H1 (cell line): ENCODE results near the gene AHNAK2. TPM values are rescaled to one million over a fixed set of nuclear protein-coding genes. Genes with fewer than 3 reads are reported as not detected.

ENCODE experiments used
- CTCF ChIA-PET: fragments of 300-600 bp; sonication (Branson Sonifier 250); formaldehyde crosslinking; loops from one replicate; lab custom pipeline; 2021; ENCODE audit not compliant: partially characterized antibody; lab: Charles Lee
- POLR2A ChIA-PET: fragments of 300-600 bp; sonication (Branson Sonifier 250); formaldehyde crosslinking; loops from one replicate; lab custom pipeline; 2021; ENCODE audit warnings: inconsistent platforms; ENCODE audit not compliant: partially characterized antibody; lab: Charles Lee
- DNase-seq, 2 experiments: peaks; one replicate each; pipeline versions ENCODE4 v3.0.0 to v3.0.0-alpha.2; 2010 to 2022; ENCODE audit warnings: low spot score in 2 of 2, low read depth in 1 of 2, mixed read lengths in 1 of 2
- FAIRE-seq: peaks from 2 replicates; lab custom pipeline; 2011; peaks lifted over from hg19 to GRCh38; lab: Jason Lieb, UNC
- H2AFZ ChIP-seq: 2 replicates; pipeline ENCODE4 v1.8.1; 2012; ENCODE audit warnings: low read length, inconsistent platforms
- H2AK5ac ChIP-seq: 2 replicates; pipeline ENCODE4 v1.6.1; 2013; ENCODE audit warnings: low read depth, low read length
- H2BK120ac ChIP-seq: replicated peaks from 2 replicates; pipeline ENCODE3; 2013; ENCODE audit warnings: low read depth, low read length, inconsistent platforms
- H2BK12ac ChIP-seq: 2 replicates; pipeline ENCODE4 v1.6.1; 2013; ENCODE audit warnings: low read depth, low read length
- H2BK15ac ChIP-seq: 2 replicates; pipeline ENCODE4 v1.6.1; 2013; ENCODE audit warnings: low read length
- H2BK20ac ChIP-seq: 2 replicates; pipeline ENCODE4 v1.6.1; 2013; ENCODE audit warnings: low read length
- H2BK5ac ChIP-seq: 2 replicates; pipeline ENCODE4 v1.6.1; 2013; ENCODE audit warnings: low read depth, low read length
- H3K14ac ChIP-seq: 2 replicates; pipeline ENCODE4 v1.6.1; 2013; ENCODE audit warnings: inconsistent platforms; ENCODE audit not compliant: insufficient read length
- H3K18ac ChIP-seq: 2 replicates; pipeline ENCODE4 v1.6.1; 2013; ENCODE audit warnings: low read length; ENCODE audit errors: extremely low read depth
- H3K23ac ChIP-seq: 2 replicates; pipeline ENCODE4 v1.6.1; 2013; ENCODE audit warnings: inconsistent platforms; ENCODE audit not compliant: insufficient read length
- H3K23me2 ChIP-seq: 2 replicates; pipeline ENCODE4 v1.6.1; 2013; ENCODE audit warnings: low read depth, low read length
- H3K27ac ChIP-seq: 2 replicates; pipeline ENCODE4 v1.6.1; 2011; ENCODE audit warnings: low read depth, low read length, inconsistent platforms
- H3K27me3 ChIP-seq, 4 experiments: replicated peaks in 1 of 4; 1 replicate in 1 of 4; 2 replicates in 3 of 4; pipeline versions ENCODE4 v1.6.1 to v1.8.1; 2011 to 2013; ENCODE audit warnings: low read length in 3 of 4, mild to moderate bottlenecking in 3 of 4, inconsistent platforms in 2 of 4, mixed read lengths in 2 of 4, moderate library complexity in 1 of 4; ENCODE audit not compliant: control insufficient read depth in 3 of 4, insufficient read depth in 3 of 4; ENCODE audit errors: extremely low read depth in 1 of 4
- H3K36me3 ChIP-seq, 4 experiments: 2 replicates each; pipeline versions ENCODE4 v1.6.1 to v1.8.1; 2011 to 2013; ENCODE audit warnings: mild to moderate bottlenecking in 4 of 4, low read length in 3 of 4, moderate library complexity in 2 of 4, control low read depth in 1 of 4, inconsistent platforms in 1 of 4; ENCODE audit not compliant: insufficient read depth in 4 of 4, control insufficient read depth in 2 of 4
- H3K4ac ChIP-seq: replicated peaks from 2 replicates; pipeline ENCODE3; 2013; ENCODE audit warnings: low read length, low read depth, mixed read lengths, inconsistent platforms; ENCODE audit not compliant: insufficient read length
- H3K4me1 ChIP-seq, 4 experiments: replicated peaks in 1 of 4; 1 replicate in 1 of 4; 2 replicates in 3 of 4; pipeline versions ENCODE4 v1.6.1 to v1.8.1; 2011 to 2013; ENCODE audit warnings: low read length in 3 of 4, inconsistent platforms in 2 of 4, mixed read lengths in 1 of 4; ENCODE audit not compliant: insufficient read depth in 4 of 4, control insufficient read depth in 3 of 4
- H3K4me2 ChIP-seq, 2 experiments: 2 replicates each; pipeline versions ENCODE4 v1.6.1 to v1.8.1; 2011 to 2013; ENCODE audit warnings: low read depth in 2 of 2, low read length in 2 of 2, control low read depth in 1 of 2, inconsistent platforms in 1 of 2, mild to moderate bottlenecking in 1 of 2; ENCODE audit not compliant: insufficient read depth in 1 of 2
- H3K4me3 ChIP-seq, 4 experiments: fragments of 200-600, 300-600 bp in 1 of 4; sonication (generic), shearing (Covaris generic), sonication (Bioruptor Twin) in 1 of 4; 2 replicates each; pipeline versions ENCODE4 v1.5.1 to v1.8.1; 2011 to 2016; ENCODE audit warnings: low read length in 4 of 4, low read depth in 3 of 4, control low read depth in 2 of 4, inconsistent platforms in 2 of 4, mild to moderate bottlenecking in 2 of 4, mixed read lengths in 1 of 4, moderate library complexity in 1 of 4; ENCODE audit not compliant: insufficient read depth in 2 of 4; ENCODE audit errors: extremely low read depth in 1 of 4
- H3K56ac ChIP-seq: replicated peaks from 2 replicates; pipeline ENCODE3; 2013; ENCODE audit warnings: low read depth, mild to moderate bottlenecking, mixed read lengths, low read length, inconsistent platforms; ENCODE audit not compliant: insufficient read length
- H3K79me1 ChIP-seq: 2 replicates; pipeline ENCODE4 v1.6.1; 2013; ENCODE audit warnings: low read depth, low read length, control low read depth
- H3K79me2 ChIP-seq, 2 experiments: 2 replicates each; pipeline versions ENCODE4 v1.6.1 to v1.8.1; 2012 to 2013; ENCODE audit warnings: low read length in 2 of 2, mild to moderate bottlenecking in 2 of 2, inconsistent platforms in 1 of 2; ENCODE audit not compliant: insufficient read depth in 2 of 2, control insufficient read depth in 1 of 2
- H3K9ac ChIP-seq, 4 experiments: replicated peaks in 1 of 4; 1 replicate in 1 of 4; 2 replicates in 3 of 4; pipeline versions ENCODE4 v1.6.1 to v1.8.1; 2011 to 2013; ENCODE audit warnings: low read depth in 3 of 4, low read length in 3 of 4, control low read depth in 2 of 4, mild to moderate bottlenecking in 2 of 4, moderate library complexity in 2 of 4, inconsistent platforms in 1 of 4; ENCODE audit errors: extremely low read depth in 1 of 4
- H3K9me3 ChIP-seq, 2 experiments: 2 replicates each; pipeline versions ENCODE4 v1.6.1 to v1.8.1; 2012 to 2013; ENCODE audit warnings: mild to moderate bottlenecking in 2 of 2, moderate library complexity in 2 of 2, control low read depth in 1 of 2, inconsistent platforms in 1 of 2, low read depth in 1 of 2, low read length in 1 of 2, mixed read lengths in 1 of 2; ENCODE audit not compliant: insufficient read depth in 2 of 2
- H4K20me1 ChIP-seq, 2 experiments: replicated peaks in 1 of 2; 2 replicates each; pipeline versions ENCODE3 to v1.8.1; 2011 to 2013; ENCODE audit warnings: inconsistent platforms in 2 of 2, low read length in 2 of 2, mild to moderate bottlenecking in 1 of 2; ENCODE audit not compliant: insufficient read depth in 2 of 2, control insufficient read depth in 1 of 2
- H4K5ac ChIP-seq: 2 replicates; pipeline ENCODE4 v1.6.1; 2013; ENCODE audit warnings: low read length, low read depth, mixed read lengths, inconsistent platforms; ENCODE audit not compliant: insufficient read length
- H4K8ac ChIP-seq: 2 replicates; pipeline ENCODE4 v1.8.0; 2013; ENCODE audit warnings: mild to moderate bottlenecking, moderate library complexity, low read length, inconsistent platforms; ENCODE audit not compliant: insufficient read depth; ENCODE audit errors: extremely low read depth
- H4K91ac ChIP-seq: replicated peaks from 2 replicates; pipeline ENCODE3; 2013; ENCODE audit warnings: low read length, mixed read lengths, inconsistent platforms; ENCODE audit not compliant: insufficient read length
- JUN ChIP-seq: IDR thresholded peaks from 2 replicates; pipeline ENCODE4 v1.6.1; 2011; ENCODE audit warnings: low read depth, mild to moderate bottlenecking, improper control_type of control experiment, low read length
- KDM1A ChIP-seq: fragments of 200-600, 300-600 bp; sonication (generic); IDR thresholded peaks from 2 replicates; pipeline ENCODE4 v1.7.1; 2016; ENCODE audit warnings: mild to moderate bottlenecking, low read length, borderline replicate concordance
- POLR2A ChIP-seq, 2 experiments: IDR thresholded peaks; 1 replicate in 1 of 2; 2 replicates in 1 of 2; pipeline ENCODE4 v1.6.1; 2011; ENCODE audit warnings: low read depth in 2 of 2, low read length in 2 of 2, mild to moderate bottlenecking in 2 of 2; ENCODE audit errors: control extremely low read depth in 1 of 2
- SRF ChIP-seq: IDR thresholded peaks from 2 replicates; pipeline ENCODE4 v1.6.1; 2011; ENCODE audit warnings: mild to moderate bottlenecking, low read depth, low read length, moderate library complexity
- SUZ12 ChIP-seq: fragments of 200-600 bp; sonication (generic); IDR thresholded peaks from 2 replicates; pipeline ENCODE4 v1.6.1; 2012; ENCODE audit warnings: mild to moderate bottlenecking, inconsistent platforms, low read length, moderate library complexity, mixed read lengths
- WGBS, 2 experiments: shearing (Covaris generic) in 1 of 2; methylation state at CpG; one replicate each; pipeline versions ENCODE4 v1.1.6 to v1.1.7; 2013 to 2015; ENCODE audit warnings: low lambda C conversion rate in 2 of 2, mixed read lengths in 2 of 2, inconsistent platforms in 1 of 2, low coverage in 1 of 2, missing lambda C conversion rate in 1 of 2; ENCODE audit not compliant: insufficient replicate concordance in 2 of 2, insufficient coverage in 1 of 2, insufficient read length in 1 of 2; ENCODE audit errors: extremely low coverage in 1 of 2, missing lambda C conversion rate in 1 of 2; 5-methylcytosine and 5-hydroxymethylcytosine counted together
- polyA plus RNA-seq, 7 experiments: library from polyadenylated mRNA; depleted of rRNA in 3 of 7; stranded (reverse) in 5 of 7; unstranded in 2 of 7; fragments of >200 nt in 5 of 7; fragments of 200-250 nt in 2 of 7; gene quantifications; 1 replicate in 5 of 7; 2 replicates in 1 of 7; 4 replicates in 1 of 7; pipeline versions ENCODE4 v1.2.1 to v1.2.3, GENCODE V29; 2011 to 2013; ENCODE audit warnings: missing spikeins in 2 of 7, mixed read lengths in 2 of 7
- total RNA-seq: library from RNA; stranded (reverse); fragmentation: NEBNext Ultra II Directional; extraction: Animal tissue kit (Norgen Biotek cat#: 25700); gene quantifications from 2 replicates; pipeline ENCODE4 v1.2.1, GENCODE V29; 2021

The AHNAK2 gene
- total and polyA plus RNA-seq, 2 of the 8 experiments (the other 6 are each of a cell fraction or from before 2014, with no cell fraction given) = 0.95 to 2.0 TPM

- no peak overlapping the region for H2BK5ac ChIP-seq
- H3K36me3 ChIP-seq = no peaks in the 10 kb centered on the region
- H2AK5ac ChIP-seq = no peak overlapping the region
- no peak overlapping the region for H3K27ac ChIP-seq
- peak overlapping the region; percentile 40 for H4K91ac ChIP-seq
- peak overlapping the region; percentile 60; the same call in 1 of the 2 replicates for H2BK12ac ChIP-seq
- no peak overlapping the region for H3K56ac ChIP-seq
- H3K79me2 ChIP-seq = no peaks in the 10 kb centered on the region
- H4K8ac ChIP-seq = peak overlapping the region; percentile 21; the same call in 1 of the 2 replicates
- H3K23me2 ChIP-seq = peaks cover 5% of the 10 kb centered on the region
- H3K4ac ChIP-seq = no peak overlapping the region
- no peak overlapping the region for H3K9ac ChIP-seq
- no peak overlapping the region for H2BK120ac ChIP-seq
- DNase-seq (no peak), FAIRE-seq (no peak)
- H3K14ac ChIP-seq = no peak overlapping the region
- no peak overlapping the region for H3K23ac ChIP-seq
- H2BK15ac ChIP-seq = 0 out of 2 replicates have a peak overlapping the region, but pooled peaks have one; percentile 61
- peak overlapping the region; percentile 22 for H4K5ac ChIP-seq
- H3K9me3 ChIP-seq = no peaks in the 10 kb centered on the region
- H2AFZ ChIP-seq = no peak overlapping the region
- H3K18ac ChIP-seq = no peak overlapping the region; the same call in 1 of the 2 replicates
- no peak overlapping the region for H3K4me2 ChIP-seq
- H3K79me1 ChIP-seq = no peaks in the 10 kb centered on the region
- ChIA-PET POLR2A (interaction anchor here (1.1 to 1.5 kb wide), 3 partner anchors 9 to 176 kb away, joined by 3 to 4 read pairs (median 3); no protein-coding TSS in a partner anchor), CTCF (interaction anchor here (0.5 to 11.5 kb wide), 10 partner anchors 9 to 117 kb away, joined by 3 to 161 read pairs (median 3); no protein-coding TSS in a partner anchor)
- WGBS, 2 experiments = 80% methylated on average over 15 of the region's 19 CpGs; no CpG with 5 or more reads in 1 of the 2 experiments
- peak overlapping the region; percentile 32; the same call in 1 of the 2 replicates for H2BK20ac ChIP-seq
- no peaks in the 10 kb centered on the region for H4K20me1 ChIP-seq
- H3K27me3 ChIP-seq = peaks cover 0 to 7% (median 5%) of the 10 kb centered on the region in 4 experiments; a peak in 3 of 7 replicates
- no peak overlapping the region for H3K4me3 ChIP-seq
- peaks cover 0 to 26% (median 16%) of the 10 kb centered on the region in 4 experiments; a peak in 6 of 7 replicates for H3K4me1 ChIP-seq
- TF ChIP-seq POLR2A (IDR thresholded peaks at IDR 0.05; ENCODE audit: control extremely low read depth in 1 of 2, low read depth in 2 of 2, low read length in 2 of 2) (no peak), JUN (no peak), SUZ12 (no peak), KDM1A (no peak), SRF (no peak)
Observed at GRCh38 chr14:104970231-104971068, 7.7 kb downstream of the AHNAK2 start.
